AG09319 (cell line): ENCODE data around the gene RGP1.

Experiments used
- DNase-seq: peaks from one replicate; pipeline ENCODE4 v3.0.0-alpha.2; 2010; ENCODE audit warnings: low read depth; ENCODE audit errors: extremely low read depth
- CTCF ChIP-seq: IDR thresholded peaks from 2 replicates; pipeline ENCODE4 v1.5.1; 2011; ENCODE audit warnings: low read depth, mild to moderate bottlenecking, inconsistent platforms, low read length, moderate library complexity

The RGP1 gene

DNA sequence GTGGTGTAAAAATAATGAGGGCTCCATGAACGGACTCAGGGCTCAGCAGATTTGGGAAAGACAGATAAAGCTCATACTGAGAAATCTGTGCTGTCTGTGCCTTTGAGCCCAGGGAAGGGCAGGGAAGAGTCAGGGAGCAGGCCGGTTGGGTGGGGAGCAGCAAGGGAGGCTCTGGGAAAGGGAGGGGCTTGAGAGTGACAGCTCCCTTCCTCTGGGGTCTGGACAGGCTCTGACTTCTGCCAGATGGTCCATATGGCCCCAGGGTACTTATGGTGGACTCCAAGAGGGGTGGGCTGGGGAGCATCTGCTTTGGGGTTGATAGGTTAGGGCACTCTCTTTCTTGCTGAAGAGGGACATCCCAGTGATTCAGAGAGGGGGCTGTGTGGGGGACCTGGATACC lies 44.4 kb downstream of the RGP1 start:
- TF ChIP-seq CTCF: no peak

DNA sequence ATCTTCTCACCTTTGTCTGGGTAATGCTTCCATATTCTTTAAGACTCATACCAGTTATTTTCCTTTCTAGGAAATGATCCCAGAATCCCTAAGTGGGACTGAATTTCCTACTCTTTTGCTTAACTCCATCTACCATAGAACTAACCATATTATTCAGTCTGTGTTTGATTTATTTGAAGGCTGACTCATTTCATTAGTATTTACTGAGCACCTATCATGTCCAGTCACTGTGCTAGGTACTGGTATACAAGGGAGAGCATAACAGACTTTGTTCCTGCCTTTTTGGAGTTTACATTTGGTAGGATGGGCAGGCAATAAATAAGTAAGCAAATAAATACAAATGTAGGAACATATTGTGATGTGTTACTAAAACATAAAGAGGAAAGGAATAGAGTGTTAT lies 46.6 kb downstream of the RGP1 start:
- no peak for TF ChIP-seq CTCF
- no peak for DNase-seq

More for the DNA sequence above, 44.4 kb downstream of the RGP1 start:
- DNase-seq: no peak

- DNase-seq: no peak
- no peak for TF ChIP-seq CTCF
These were observed 48.4 kb downstream of the RGP1 start for GRCh38 chr9:35797311-35798109.

- no peak for DNase-seq
- no peak for TF ChIP-seq CTCF
These were observed 49.7 kb downstream of the RGP1 start for GRCh38 chr9:35798658-35799374.

GRCh38 chr9:35800530-35800929 lies 51.4 kb downstream of the RGP1 start:
- DNase-seq: no peak
- no peak for TF ChIP-seq CTCF

- TF ChIP-seq CTCF: no peak
- no peak for DNase-seq
These were observed 52.4 kb downstream of the RGP1 start for GRCh38 chr9:35801328-35802128.
